Testis (tissue), 3 donors: ENCODE data around the gene PRSS12. TPM values are rescaled to one million over a fixed set of nuclear protein-coding genes. Genes with fewer than 3 reads are reported as not detected.
A peak's percentile ranks its signal among the peaks of the same experiment; 100 is the strongest.

ENCODE experiments used
- DNase-seq: peaks from one replicate; pipeline ENCODE4 v3.0.0-alpha.2; 2019
- H3K27ac ChIP-seq, 2 donors: fragments of 200-600 bp; sonication (generic); one replicate each; pipeline ENCODE4 v1.5.1; 2019
- H3K27me3 ChIP-seq: fragments of 200-600 bp; sonication (generic); one replicate; pipeline ENCODE4 v1.5.1; 2019
- H3K36me3 ChIP-seq: fragments of 200-600 bp; sonication (generic); one replicate; pipeline ENCODE4 v1.5.1; 2017; ENCODE audit warnings: low read depth; ENCODE audit errors: missing control alignments
- H3K4me1 ChIP-seq: fragments of 200-600 bp; sonication (generic); one replicate; pipeline ENCODE4 v1.5.1; 2019
- H3K4me3 ChIP-seq, 2 donors: fragments of 200-600 bp; sonication (generic); one replicate each; pipeline ENCODE4 v1.5.1; 2017 to 2019
- H3K9me3 ChIP-seq: fragments of 200-600 bp; sonication (generic); one replicate; pipeline ENCODE4 v1.5.1; 2017
- CTCF ChIP-seq, 3 experiments: fragments of 450-650 bp in 2 of 3; fragments of 200-600 bp in 1 of 3; sonication (generic) in 1 of 3; IDR thresholded peaks; one replicate each; pipeline ENCODE4 v1.5.1; 2016 to 2019; ENCODE audit warnings: antibody characterized with exemption in 3 of 3, mild to moderate bottlenecking in 2 of 3, moderate library complexity in 1 of 3
- POLR2A ChIP-seq: fragments of 450-650 bp; IDR thresholded peaks from one replicate; pipeline ENCODE4 v1.6.1; 2017; ENCODE audit warnings: antibody characterized with exemption, mild to moderate bottlenecking, moderate library complexity
- WGBS, 2 donors: methylation state at CpG; one replicate each; pipeline ENCODE4 v1.1.5; 2018; 5-methylcytosine and 5-hydroxymethylcytosine counted together
- intact Hi-C: fragments of 100-400 bp; cut with DNase I; formaldehyde crosslinking; loops from one replicate; pipeline ENCODE4 v1.15.1; 2023; ENCODE audit warnings: low total_unique reads
- polyA plus RNA-seq: library from polyadenylated mRNA; stranded (reverse); fragments of 350-450 nt; fragmentation: Illumina TruSeq; extraction: RNeasy Lipid Tissue Mini Kit (QIAGEN cat#74804); gene quantifications from one replicate; pipeline ENCODE4 v1.2.3, GENCODE V29; 2014; ENCODE audit warnings: low read depth, low replicate concordance; ENCODE audit not compliant: insufficient read depth
- total RNA-seq, 2 donors: library from RNA; depleted of rRNA; stranded (reverse); fragments of >200 nt; gene quantifications; one replicate each; pipeline ENCODE4 v1.2.3, GENCODE V29; 2016

Gene PRSS12
- total and polyA plus RNA-seq, 3 donors from 2014 or later = 33.9 to 65.4 (median 41.5) TPM

GRCh38 chr4:118357601-118358000 is 4.8 kb upstream of the PRSS12 start:
- no peaks in the 10 kb centered on the region for H3K9me3 ChIP-seq
- DNase-seq = no peak

DNA sequence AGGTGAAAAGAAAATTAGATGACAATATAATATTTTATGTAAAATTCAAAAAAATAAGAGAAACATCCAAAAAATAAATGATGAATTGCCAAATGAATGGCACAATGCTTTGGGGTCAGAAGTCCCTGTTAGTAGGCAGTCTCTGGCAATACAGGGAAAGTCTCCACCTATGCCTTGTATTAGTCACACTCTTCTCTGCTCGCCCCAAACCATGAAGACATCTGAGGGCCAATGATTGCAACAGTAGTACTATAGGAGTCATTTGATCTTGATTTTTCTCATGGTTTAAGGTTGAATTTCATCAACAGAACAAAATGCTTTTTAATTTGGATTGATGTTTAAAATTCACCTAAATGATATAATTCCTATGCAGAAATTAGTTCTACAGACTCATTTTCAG is 3.9 kb upstream of the PRSS12 start:
- Histone ChIP-seq H3K4me1 (peaks cover 4% of the 10 kb centered on the region), H3K36me3 (no peaks in the 10 kb centered on the region), H3K4me3 (no peak overlapping the region), H3K27ac (no peak overlapping the region), H3K9me3 (no peaks in the 10 kb centered on the region), H3K27me3 (no peaks in the 10 kb centered on the region)
- TF ChIP-seq CTCF (IDR thresholded peaks at IDR 0.05) (no peak), POLR2A (no peak)
- 95 to 100% methylated on average over 1 of the region's 1 CpG for WGBS, 2 donors
- no peak for DNase-seq
- intact Hi-C loops = no loop called here

More at GRCh38 chr4:118357601-118358000, 4.8 kb upstream of the PRSS12 start:
- 75 to 87% methylated on average over 2 of the region's 2 CpGs for WGBS, 2 donors
- Histone ChIP-seq H3K27me3 (no peaks in the 10 kb centered on the region), H3K36me3 (no peaks in the 10 kb centered on the region), H3K4me1 (peaks cover 4% of the 10 kb centered on the region), H3K4me3 (no peak overlapping the region), H3K27ac (no peak overlapping the region)
- TF ChIP-seq POLR2A (no peak), CTCF (IDR thresholded peaks at IDR 0.05) (no peak)
- intact Hi-C loops = no loop called here

DNA sequence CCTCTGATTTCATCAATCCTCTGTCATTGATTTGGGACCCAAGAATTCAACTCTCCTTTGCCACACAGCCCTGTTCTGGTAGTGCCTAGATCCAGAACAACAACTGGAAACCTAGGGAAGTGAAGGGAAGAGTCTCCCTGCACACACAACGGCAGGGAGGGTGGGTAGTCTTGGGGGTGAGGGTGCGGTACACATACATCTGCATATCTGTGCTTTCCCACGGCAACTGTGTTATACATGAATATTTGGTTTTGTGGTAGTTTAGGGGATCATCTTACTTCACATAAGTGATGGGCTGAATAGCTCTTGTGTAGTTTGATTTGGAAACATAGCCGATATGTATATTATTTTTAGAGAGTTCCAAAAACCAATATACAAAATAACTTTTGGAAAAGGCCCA is 3.3 kb upstream of the PRSS12 start:
- Histone ChIP-seq H3K36me3 (no peaks in the 10 kb centered on the region), H3K27me3 (no peaks in the 10 kb centered on the region), H3K4me1 (peaks cover 4% of the 10 kb centered on the region), H3K4me3 (no peak overlapping the region), H3K27ac (no peak overlapping the region), H3K9me3 (no peaks in the 10 kb centered on the region)
- TF ChIP-seq CTCF (IDR thresholded peaks at IDR 0.05) (no peak), POLR2A (no peak)
- intact Hi-C loops = no loop called here
- no peak for DNase-seq
- WGBS, 2 donors = 82 to 89% methylated on average over 4 of the region's 4 CpGs

DNA sequence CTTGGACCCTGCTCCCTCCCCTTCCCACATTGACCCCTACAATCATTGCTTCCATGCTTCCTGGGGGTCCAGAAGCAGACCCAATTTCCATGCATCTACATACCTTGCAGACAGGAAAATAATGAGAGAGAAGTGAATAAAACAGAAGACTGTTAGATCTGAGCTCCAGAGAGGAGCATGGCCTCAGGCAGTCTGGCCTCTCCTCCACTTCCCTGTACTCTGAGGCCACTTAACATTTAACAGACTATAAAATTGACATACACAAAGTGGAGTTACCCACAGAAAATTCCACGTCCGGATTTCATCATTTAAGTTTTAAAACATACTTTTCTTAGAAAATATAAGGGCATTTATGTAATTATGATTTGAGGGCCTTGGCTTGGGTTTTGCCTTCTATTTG is 2.1 kb upstream of the PRSS12 start:
- H3K27ac ChIP-seq = no peak overlapping the region
- H3K4me3 ChIP-seq = no peak overlapping the region
- peaks cover 4% of the 10 kb centered on the region for H3K4me1 ChIP-seq
- H3K9me3 ChIP-seq = no peaks in the 10 kb centered on the region
- H3K36me3 ChIP-seq = no peaks in the 10 kb centered on the region
- 74 to 81% methylated on average over 2 of the region's 2 CpGs for WGBS, 2 donors
- no peaks in the 10 kb centered on the region for H3K27me3 ChIP-seq
- TF ChIP-seq POLR2A (no peak), CTCF (IDR thresholded peaks at IDR 0.05) (no peak)
- intact Hi-C loops = no loop called here
- no peak for DNase-seq

DNA sequence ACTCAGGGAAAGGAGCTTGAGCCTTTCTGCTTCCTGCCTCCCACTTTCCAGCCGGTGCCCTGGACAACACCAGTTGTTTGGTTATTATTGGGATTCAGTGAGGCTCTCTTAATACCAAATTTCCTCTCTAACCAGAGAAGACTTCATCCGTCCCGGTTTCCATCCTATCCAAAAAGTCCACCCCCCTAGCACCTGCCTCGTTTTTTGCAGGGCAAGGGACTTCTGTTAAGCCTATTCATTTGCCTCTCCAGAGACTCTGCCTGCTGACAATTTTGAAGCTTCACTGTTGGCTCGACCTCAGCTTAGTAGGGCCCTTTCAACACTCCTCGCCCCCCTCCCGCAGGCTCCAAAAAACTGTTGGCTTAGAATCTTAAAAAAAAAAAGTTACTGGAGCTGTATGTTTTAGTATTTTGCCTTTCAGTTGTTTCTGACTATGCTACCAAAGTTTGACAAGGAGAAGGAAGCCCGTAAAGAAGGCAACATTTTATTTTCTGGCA is 779 bp upstream of the PRSS12 start:
- intact Hi-C loops = no loop called here
- WGBS, 2 donors = 22 to 25% methylated on average over 8 of the region's 8 CpGs
- Histone ChIP-seq H3K4me1 (peaks cover 4% of the 10 kb centered on the region), H3K36me3 (no peaks in the 10 kb centered on the region), H3K4me3 (peak overlapping the region; percentile 63 to 73), H3K9me3 (no peaks in the 10 kb centered on the region), H3K27ac (peak overlapping the region in 1 of 2 donors; percentile 84), H3K27me3 (no peaks in the 10 kb centered on the region)
- no peak for TF ChIP-seq CTCF (IDR thresholded peaks at IDR 0.05)
- peak; percentile 20 for DNase-seq
